ENCODE data around the gene GABRR3.

GABRR3 gene

DNA sequence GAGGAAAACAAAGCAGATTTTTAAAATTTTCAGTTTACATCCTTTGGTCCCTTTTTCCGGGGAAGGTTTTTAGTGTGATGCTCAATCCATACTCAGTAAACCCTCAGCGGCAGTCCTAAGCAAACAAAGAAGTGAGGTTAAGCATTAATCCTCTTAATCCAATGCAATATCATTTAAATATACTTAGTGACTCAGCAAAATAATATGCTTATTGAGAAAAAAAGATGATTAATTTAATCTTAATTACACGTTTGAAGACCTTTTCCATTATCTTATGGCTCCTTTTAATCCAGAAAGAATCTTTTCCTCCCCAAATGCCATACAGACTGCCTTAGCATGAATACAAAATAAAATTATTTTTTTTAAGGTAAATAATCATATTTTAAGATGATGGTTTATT lies at the start of gene GABRR3:
Gene GABRR3, minus strand, starts transcription at position 108 of the 400 bp plus-strand sequence. CDS start 328 bp downstream, outside the sequence.
- DNase-seq: no peak

DNA sequence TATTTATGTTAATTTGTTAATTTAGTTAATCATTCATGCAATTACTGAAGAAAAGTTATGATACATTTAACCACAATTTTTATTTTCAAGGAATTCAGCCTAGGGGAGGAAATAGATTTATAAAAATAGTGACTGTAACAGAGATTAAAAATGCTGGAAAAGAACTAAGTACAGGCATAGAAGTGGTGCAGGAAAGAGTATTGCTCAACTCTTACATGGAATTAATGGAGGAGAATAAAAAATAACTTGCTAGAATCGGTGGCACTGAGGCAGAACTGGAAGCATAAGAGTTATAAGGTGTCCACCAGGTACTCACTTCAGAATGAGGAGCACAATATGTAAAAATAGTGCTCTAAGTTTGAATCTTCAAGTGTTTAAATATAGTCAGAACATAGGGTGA lies 38.4 kb upstream of the GABRR3 start:
- no peak for DNase-seq

DNA sequence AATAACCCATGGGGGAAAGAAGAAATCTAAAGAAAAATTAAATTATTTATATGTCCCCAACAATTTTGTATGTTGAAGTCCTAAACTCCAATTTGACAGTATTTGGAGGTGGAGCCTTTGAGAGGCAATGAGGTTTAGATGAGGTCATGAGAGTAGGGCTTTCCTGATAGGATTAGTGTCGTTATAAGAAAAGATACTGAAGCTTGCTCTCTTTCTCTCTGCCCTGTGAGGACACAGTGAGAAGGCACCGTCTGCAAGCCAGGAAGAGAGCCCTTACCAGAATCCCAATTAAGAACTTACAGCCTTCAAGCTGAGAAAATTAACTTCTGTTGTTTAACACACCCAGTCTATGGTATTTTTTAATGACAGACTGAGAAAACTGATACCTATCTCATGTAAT lies 35.7 kb upstream of the GABRR3 start:
- no peak for DNase-seq

DNA sequence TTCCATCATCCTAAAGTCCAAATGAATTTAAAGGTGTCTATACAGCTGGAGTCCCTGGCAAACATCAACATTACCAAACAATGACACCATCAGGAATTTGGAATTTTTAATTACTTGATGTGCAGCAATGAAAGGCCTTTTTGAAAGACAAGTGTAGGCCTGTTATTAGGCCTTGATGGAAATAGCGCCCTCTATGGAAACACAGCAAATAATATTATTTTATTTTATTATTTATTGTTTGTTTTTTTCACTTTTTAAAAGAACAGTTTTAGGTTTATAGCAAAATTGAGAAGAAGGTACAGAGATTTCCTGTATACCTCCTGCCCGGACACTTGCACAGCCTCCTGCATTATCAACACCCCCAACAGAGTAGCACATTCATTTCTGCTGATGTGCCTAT lies 33.7 kb upstream of the GABRR3 start:
- DNase-seq: no peak

DNA sequence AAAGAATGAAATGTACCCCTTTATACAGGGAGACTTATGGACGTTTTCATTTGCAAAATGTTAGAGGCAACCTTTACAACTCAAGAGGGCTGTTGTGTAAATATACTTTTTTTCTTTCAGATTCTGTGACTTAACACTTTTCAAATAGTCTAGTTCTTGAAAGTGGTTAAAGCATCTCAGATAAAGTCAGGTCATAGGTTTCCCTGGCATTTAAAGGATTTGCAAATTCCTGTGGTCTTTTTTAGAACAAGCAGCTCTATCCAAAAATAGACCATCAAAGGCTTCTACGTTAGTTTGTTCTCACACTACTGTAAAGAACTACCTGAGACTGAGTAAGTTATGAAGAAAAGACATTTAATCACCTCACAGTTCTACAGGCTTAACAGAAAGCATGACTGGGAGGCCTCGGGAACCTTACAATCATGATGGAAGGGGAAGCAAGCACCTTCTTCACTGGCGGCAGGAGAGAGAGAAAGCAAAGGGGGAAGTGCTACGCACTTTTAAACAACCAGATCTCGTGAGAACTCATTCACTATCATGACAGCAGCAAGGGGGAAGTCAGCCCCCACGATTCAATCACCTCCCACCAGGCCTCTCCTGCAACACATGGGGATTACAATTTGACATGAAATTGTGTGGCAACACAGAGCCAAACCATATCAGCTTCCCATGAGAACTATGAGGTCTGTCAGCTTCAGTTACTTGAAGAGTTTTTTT lies 23.3 kb upstream of the GABRR3 start:
- DNase-seq: no peak

DNA sequence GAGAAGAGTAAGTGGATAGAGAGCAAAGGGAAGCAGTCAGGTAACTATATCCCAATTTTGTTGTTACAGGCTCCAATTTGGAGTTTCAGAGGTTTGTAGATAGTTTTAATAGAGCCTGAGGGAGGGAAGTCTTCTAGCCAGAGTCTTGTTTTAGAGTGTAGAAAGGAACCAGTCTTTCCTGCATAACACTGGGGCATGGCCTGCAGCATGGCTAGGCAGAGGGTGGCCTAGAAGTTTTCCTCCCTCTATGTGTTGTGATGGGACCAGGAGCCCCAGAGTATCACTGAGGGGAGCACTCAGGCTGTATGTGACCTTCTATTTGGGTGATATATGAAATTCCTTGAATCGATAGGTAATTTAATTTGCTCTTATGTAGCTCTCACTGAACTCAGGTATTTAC lies 22.5 kb upstream of the GABRR3 start:
- no peak for DNase-seq

DNA sequence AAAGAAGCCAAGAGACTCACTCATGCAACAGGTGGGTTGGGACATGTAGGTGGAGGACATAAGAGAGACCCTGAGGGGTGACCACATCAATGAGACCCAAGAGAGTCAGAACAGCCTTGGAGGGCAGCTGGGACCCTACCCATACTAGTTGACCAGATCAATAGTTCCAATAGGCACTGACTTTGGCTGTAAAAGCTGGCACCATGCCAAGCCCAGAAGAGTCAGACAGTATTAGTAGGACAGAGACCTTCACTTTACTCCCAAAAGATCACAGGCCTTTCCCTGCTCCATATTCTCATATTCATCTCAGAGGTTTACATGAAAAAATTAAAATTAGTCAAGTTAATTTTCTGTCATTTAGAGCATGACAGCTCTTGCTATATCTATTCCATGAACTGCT lies 20.9 kb upstream of the GABRR3 start:
- DNase-seq: no peak

DNA sequence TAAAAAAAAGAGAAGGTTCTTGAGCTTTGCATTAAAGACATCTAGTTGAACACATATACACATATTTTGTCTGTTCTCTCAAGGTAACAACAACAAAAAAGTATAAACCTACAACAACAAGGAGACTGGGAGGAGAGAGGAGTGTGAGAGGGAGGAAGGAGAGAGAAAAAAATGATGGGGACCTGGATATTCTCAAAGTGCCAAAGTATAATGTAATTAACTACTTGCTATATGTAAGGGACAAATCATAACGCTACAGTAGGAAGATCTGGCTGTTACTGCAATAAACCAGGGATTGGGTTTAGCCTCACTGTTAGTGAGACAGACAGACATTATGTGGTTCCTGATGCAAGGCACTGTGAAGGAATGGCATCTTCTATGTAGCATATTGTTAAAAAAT lies 14.2 kb upstream of the GABRR3 start:
- DNase-seq: no peak

DNA sequence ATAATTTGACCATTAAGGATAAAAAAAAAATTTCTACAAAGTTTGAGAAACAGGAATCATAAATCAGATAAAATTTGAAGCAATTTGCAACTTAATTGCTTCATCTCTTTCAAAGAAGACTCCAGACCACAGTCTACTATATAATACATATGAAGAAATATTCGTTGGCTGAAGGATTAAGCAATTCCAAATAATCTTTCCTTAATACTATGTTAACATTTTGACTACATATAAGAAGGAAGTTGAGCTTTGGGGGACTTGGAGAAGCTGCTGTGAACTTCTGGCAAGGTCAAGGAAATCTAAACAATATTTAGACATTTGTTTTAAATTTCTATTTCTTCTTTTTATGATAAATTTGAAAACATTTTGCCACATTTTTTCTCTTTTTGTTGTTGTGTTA lies 13.5 kb upstream of the GABRR3 start:
- DNase-seq: no peak

DNA sequence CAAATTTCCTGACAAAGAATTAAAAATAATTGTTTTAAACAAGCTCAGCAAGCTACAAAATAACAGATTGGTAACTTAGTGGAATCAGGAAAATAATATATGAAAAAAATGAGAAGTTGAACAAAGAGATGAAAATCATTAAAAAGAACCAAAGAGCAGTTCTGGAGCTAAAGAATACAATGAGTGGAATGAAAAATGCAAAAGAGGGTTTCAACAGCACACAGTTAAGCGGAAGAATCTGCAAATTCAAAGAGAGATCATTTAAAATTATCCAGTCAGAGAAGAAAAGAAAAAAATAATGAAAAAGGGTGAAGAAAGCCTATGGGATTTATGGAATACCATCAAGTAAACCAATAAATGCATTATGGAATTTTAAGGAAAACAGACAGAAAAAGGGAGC lies 6.2 kb upstream of the GABRR3 start:
- DNase-seq: no peak

DNA sequence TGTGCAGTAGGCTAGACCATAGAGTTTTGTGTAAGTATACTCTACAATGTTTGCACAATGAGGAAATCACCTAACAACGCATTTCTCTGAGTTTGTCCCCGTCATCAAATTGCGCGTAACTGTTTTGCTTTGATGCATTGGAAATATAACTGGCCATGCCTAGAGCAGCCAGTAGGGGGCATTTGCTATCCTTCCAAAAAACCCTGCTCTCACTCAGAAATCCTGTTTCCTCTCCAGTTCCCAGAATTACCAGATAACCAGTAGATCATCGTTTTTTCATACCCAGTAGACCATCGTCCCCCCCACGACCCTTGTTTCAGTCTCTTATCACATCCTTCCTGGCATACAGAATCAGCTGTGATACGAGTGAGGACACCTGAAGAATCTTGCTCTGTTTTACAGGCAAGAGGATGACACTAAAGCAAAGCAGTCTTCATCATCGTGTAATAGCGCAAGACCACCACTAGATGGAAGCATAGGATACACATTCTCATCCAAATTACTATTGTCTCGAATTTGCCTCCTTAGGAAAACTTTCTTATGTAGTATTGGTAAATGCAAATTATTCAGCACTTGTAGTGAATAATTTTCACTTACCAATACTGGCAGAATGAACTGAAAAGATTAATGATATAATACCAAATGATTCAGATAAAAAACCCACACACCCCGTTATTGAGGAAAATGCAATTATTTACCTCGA lies 4.4 kb upstream of the GABRR3 start:
- DNase-seq: peak; percentile 78

DNA sequence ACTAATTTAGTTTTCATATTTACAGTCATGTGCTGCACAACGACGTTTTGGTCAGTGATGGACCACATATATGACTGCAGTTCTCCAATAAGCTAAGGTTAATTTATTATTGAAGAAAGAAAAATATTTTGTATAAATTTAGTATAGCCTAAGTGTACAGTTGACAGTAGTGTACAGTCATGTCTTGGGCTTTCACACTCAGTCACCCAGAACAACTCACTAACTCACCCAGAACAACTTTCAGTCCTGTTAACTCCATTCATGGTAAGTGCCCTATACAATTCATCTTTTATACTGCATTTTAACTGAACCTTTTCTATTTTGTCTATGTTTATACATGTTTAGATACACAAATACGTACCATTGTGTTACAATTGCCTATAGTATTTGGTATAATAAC lies 3.8 kb upstream of the GABRR3 start:
- no peak for DNase-seq

DNA sequence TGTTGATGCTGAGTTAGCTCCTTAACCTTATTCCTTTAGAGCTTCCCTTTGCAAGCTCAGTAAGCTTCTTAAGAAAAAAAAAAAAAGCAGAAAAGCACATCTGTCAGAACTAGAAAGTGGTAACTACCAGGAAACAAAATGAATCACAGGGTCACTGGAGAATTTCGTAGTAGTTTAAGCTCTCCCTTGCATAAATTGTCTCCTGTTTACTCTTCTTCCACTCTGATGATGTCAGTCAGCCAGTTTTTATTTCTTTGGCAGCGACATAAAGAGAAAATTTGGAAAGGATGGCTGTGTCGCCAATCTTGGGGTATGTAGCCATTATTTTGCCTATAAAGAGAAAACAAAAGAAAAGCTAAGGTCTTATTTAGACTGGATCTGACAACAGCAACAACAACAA lies 3.2 kb upstream of the GABRR3 start:
- DNase-seq: no peak

DNA sequence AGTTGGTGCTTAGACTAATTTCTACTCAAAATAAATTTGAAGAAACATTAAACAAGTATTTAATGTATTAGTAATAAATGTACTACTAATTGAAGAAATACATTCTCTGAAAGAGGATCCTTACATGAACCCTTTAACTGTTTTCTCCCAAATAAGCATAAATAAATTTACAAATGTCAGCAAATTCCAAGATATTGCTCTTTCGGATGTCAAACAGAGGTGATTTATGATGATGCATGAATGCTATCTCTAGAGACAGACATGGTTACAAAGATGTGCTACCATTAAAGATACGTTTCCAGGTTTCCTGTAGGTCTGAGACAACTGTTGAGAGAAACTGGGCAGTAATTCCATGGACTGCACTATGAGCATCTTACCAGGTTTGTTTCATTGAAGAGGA lies 629 bp downstream of the GABRR3 start:
- no peak for DNase-seq

DNA sequence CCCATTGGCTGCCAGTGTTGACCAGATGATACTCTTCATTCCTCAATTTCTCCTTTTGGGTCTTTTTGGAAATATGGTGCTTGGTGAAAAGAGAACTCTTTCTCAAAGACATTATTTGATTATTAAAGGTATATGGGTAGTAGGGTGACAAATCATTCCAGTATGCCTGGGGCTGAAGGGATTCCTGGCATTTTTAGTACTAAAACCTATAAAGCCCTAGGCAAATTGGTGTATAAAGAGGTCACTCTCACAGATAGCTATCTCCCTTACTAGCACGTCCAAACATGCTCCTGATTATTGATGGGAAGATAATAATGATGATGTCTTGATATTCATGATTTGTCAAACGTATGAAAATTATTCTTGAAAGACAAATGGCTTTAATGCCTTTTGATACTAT lies 1.1 kb downstream of the GABRR3 start:
- no peak for DNase-seq

DNA sequence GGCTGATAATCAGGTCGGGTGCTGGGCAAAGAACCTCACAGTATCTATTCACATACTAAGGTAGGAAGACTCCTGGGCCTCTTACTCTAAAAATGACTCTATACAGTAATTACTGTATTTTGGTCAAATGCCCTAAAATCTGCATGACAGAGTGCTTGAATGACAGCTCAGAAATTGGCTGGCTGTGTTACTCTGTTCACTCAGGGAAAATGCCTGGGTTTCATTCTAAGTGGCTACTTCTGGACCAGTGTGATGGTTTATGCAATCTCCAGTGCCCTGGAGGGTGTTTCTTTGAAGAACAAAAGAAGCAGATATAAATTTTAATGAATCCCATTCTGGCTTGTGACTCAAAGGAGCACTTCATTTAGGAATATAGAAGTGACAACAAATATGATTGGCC lies 2.2 kb downstream of the GABRR3 start:
- no peak for DNase-seq

DNA sequence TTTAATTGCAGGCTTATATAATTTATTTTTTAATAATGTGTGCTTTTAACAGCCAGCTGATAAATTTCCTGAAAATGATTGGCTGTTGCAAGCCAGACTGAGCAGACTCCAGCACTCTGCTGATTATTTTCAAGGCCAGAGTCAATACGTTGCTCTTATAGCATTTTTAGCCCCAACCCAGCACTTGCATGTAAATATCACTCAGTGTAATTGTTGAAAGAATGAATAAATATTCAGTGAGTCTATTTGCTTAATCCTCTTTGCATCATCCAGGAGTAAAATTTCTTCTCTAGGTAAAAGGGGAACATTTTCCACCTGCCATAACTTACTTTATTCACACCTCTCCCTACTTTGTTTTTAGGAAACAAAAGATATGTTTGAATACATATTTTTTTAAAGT lies 2.9 kb downstream of the GABRR3 start:
- no peak for DNase-seq

DNA sequence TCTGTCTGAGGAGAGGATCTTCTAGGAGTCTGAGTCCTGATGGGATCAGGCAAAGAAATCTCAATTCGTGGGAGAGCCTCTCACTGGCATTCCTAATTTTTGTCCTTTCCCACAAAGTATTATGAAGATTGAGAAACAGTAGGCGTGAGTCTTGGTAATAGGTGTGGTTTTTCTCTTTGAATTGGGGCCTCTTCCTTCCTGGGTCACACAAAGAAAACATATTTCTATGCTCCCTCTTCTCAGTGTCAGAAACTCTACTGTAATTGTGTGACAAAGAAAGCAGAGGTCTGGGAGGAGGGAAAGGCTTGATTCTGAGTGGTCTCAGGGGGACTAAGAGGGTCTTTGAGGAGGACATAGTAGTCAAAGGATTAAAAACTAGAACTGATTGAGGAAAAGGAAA lies 6.0 kb downstream of the GABRR3 start:
- no peak for DNase-seq

DNA sequence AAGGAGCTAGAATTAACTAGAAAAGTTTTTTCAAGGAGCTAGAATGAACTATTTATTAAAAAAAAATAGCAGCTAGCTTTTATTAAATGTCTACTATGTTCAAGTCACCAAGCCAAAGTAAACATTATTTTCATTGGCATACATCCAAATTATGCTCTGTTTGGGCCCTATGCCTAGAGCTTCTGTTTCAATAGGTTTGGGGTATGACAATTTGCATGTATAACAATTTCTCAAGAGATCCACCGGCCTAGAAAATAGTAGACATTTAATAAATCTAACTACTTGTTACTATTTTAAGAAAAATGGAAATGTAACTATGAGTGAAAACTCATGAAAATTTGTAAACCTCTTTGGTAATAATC lies 8.0 kb downstream of the GABRR3 start:
- no peak for DNase-seq

DNA sequence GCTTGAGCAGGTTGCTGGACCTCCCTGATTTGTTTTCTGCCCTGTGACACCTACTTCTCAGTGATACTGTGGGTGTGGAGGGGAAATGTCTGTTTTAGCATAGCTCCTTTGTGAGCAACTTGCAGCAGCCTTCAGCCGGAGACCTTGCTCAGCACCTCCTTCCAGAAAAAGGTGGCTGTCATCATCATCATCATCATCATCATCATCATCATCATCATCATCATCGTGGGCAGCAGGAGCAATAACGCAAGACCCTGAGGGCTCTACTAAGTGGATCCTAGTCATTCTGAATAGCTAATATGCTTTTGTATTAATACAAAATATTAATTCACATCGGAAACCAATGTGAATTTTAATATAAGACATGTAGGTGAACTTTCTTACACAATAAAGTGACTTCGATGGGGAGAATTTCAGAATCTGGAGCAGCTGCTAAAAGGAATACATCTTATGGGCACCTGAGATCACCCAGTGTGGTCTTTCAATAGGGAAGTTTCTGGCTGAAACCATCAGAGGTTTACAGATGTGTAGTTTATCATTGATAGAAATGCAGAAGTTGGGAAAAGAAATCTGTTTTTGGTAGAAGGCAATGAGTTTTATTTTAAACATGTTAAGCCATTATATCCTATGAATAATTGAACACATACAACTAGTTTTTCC lies 8.6 kb downstream of the GABRR3 start:
- DNase-seq: no peak

DNA sequence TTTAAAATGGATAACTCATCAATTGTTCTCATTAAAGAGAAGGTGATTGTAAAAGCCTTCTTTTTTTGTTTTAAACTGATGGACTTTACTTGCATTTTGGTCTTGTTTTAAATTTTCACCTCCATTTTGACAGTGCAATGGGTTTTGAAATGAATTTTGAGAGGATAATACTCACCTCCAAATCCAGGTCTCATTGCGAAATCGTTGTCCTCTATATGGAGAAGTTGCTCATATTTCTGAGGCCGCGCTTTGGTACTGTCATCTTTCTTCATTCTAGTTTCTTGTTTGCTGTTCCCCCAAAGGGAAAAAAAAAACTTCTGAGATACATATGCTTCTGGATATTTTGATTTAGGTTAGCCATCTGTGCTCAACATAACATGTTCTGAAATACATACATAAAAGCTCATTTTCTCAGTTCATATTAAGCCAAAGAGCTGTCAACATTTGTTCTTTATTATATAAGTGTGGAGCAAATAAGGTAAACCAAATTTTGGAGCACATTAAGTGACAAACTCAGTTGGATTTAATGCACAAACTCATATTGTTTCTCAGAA lies 9.6 kb downstream of the GABRR3 start:
- no peak for DNase-seq

DNA sequence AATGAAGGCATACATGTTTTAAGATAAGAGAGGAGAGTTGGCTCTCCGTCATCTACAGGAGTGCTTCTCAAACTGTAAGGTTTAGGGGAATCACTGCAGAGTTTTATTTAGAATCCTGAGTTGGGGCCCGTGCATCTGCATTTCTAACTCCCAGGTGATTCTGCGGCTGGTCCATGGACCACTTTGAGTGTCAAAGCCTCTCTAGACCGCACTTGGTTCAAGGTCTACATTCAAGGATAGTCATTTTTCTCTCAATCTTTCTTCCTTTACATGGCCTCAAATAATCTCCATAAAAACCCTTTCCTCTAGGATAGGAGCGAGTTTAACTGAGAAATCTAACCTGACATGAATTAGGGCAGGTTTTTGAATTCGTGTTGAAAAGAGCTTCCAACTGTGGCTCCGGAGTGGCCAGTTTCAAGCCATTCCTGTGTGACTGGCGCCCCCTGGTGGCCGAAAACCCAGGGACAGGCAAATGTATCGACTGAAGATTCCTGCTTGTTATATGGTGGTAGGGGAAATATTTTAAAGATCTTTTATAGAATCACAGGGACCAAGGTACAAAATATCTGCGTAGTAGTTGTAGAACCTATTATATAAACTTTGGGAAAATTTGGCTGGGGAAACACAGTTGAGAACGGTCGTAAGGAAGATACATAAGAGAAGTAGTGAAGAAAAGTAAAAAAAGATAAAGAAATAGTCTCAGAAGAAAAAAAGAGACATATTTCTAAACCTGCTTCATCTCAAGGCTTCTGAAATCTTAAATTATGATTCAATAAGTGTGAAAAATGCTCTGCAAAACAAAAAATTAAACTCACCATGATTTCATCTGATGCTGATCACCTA lies 11.9 kb downstream of the GABRR3 start:
- peak; percentile 95 for DNase-seq
